Epidermal melanocyte (primary cell): ENCODE results near the gene PEAK3.

Experiments
- DNase-seq: peaks from one replicate; pipeline ENCODE4 v3.0.0; 2011; ENCODE audit warnings: low spot score; ENCODE audit not compliant: insufficient read length

PEAK3 gene

GRCh38 chr19:2239173-2239572 lies 42.8 kb downstream of the PEAK3 start:
- no peak for DNase-seq

DNA sequence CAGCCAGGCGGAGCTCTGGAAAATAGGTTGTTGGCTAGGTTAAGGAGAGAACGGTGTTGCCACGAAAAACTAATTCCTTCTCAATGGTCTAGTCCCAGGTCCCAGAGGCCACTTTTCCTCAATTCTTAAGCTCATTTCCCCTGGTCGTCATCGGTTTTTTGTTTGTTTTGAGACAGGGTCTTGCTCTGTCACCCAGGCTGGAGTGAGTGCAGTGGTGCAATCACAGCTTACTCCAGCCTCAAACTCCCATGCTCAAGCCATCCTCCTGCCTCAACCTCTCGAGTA lies 44.2 kb downstream of the PEAK3 start:
- DNase-seq = no peak

- DNase-seq = no peak
These were observed 44.7 kb downstream of the PEAK3 start for GRCh38 chr19:2237051-2237868.

DNA sequence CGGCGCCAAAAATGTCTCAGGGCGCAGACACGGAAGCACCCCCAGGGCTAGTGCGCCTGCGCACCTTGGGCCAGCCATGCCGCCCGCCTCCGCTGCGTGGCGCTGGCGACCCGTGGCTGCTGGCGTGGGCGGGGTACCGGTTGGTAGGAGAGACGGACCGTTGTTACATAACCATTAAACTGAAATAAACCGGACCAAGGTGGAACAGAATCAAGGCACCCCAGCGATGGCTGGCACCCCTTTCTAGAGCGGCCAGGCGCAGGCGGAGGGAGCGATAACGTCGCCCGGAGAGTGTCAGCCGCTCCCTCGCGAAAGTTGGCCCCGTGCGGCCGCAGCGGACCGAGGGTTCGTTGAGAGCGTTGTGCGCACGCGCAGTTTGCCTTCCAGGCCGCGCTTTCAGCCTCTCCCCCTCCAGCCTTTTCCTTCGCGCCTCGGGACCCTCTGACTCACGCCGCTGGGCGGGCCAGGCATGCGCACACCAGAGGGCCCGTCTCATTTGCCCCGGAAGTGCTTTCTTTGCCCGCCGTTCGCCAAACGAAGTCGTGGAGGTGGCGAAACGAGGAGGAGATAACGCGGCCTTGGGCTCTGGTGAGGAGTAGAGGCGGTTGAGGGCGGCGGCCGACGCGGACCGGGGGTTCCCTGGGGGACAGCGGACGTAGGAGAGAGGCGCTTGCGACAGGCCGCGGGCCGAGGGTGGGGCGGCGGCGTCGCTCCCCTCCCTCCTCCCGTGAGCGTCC lies 45.5 kb downstream of the PEAK3 start, which contains the start of the genes PLEKHJ1 and SF3A2:
Gene PLEKHJ1 (minus strand): TSS at position 16 of the 737 bp plus-strand sequence. CDS start 81 bp downstream, outside the sequence.
Gene SF3A2 (plus strand): TSS at position 511 of the 737 bp plus-strand sequence. CDS start 6,595 bp downstream, outside the sequence.
- peak; percentile 99 for DNase-seq

DNA sequence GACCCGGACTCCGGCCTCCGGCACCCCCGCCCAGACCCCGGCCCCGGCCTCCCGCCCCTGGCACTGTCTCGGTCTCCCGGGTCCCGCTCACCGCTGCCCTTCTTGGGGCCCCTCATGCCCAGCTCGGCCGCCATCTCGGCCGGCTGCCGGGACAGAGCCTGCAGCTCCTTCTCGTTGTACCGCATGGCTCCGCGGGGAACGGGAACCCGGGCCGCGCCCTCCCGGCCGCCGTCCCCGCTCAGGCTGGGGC lies 46.0 kb downstream of the PEAK3 start:
- no peak for DNase-seq

- no peak for DNase-seq
These were observed 46.5 kb downstream of the PEAK3 start for GRCh38 chr19:2235381-2236063.

- no peak for DNase-seq
These were observed 47.0 kb downstream of the PEAK3 start for GRCh38 chr19:2234996-2235380.

DNA sequence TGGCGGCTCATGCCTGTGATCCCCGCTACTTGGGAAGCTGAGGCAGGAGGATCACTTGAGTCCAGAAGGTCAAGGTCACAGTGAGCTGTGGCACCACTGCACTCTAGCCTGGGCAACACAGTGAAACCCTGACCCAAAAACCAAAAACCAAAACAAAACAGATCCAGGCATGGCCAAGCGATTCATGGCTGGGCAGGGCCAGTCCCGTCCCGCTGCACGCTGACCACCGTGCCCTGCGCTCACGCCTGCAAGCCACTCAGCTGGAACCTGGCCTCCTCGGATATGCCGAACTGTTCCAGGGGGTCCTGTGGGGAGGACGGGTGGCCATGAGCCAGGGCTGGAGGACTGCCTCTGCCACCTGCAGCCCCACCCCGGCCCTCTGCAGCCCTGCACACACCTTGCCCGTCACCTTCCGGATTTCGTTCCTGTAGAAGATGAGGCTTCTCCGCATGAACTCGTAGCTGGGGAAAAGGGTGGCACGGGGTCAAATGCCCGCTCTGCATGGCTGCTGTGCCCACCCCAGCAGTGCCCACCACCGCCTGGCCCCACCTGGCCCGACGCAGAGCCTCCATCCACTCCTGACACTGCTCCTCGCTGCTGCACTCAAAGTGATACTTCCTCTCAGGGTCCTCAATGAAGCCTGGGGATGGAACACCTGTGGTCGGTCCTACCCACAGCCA lies 48.2 kb downstream of the PEAK3 start:
- no peak for DNase-seq

DNA sequence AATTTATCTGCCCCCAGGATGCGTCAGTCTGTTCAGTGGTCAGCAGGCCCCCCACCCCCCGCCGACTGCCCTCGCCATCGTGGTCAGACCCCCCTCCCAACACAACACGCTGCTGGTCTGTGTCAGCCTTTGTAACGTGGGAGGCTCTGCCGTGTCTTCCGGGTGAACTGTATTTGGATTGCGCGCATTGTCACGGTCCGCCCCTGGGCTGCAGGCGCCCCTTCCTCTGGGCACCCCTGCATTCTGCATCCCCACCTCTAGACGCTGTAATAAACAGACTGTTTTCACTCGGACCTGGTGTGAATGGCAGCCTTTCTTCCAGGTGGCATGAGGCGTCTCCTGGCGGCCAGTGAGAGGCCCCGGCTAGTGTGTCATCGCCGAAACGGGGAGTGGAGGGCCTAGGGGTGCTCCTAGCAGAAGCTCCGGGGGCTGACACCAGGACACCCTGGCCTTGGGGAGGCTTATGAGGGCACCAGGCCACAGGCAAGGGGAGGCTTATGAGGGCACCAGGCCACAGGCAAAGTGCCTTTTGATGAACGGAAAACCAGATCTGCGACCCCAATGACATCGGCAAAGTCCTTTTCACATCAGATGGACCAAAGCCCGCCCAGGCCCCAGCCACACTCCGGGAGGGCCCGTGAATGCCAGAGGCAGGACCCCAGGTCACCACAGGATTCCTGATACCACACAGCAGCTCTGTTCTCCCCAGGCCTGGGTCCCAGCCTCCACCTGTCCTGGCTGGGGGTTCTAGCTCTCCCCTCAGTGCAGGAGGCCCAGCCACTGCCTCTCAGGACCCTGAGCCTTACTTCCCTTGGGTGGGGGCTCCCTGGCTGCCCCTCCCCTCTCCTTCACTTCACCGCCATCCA lies 49.5 kb downstream of the PEAK3 start:
- DNase-seq = no peak

DNA sequence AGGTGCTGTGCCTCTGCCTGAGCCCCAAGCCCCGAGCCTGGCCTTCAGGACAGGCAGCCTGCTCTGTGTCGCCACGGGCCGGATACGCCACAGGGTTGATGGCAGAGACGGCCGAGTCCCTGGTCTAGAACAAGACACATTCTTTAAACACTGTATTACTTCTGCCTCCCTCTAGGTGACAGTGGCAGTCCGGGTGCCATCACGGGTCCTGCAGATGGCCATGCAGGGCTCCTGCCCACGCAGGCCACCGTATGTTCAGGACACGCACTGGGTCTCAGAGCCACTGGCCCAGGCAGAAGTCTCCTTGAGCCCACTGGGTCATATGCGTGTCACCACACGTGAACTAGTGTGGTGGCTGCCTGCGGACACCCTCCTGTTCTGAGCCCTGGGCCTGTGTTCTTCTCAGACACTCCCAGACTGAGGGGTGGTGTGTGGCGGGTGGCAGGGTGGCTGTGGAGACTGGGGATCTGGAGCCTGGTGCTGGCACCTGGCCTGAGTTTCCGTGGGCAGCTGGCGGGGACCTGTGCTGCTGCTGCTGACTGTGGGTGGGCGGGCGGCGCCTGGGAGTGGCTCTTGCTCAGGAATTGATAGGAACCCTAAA lies 50.3 kb downstream of the PEAK3 start:
- no peak for DNase-seq

- DNase-seq = no peak
These were observed 51.0 kb downstream of the PEAK3 start for GRCh38 chr19:2230807-2231533.

DNA sequence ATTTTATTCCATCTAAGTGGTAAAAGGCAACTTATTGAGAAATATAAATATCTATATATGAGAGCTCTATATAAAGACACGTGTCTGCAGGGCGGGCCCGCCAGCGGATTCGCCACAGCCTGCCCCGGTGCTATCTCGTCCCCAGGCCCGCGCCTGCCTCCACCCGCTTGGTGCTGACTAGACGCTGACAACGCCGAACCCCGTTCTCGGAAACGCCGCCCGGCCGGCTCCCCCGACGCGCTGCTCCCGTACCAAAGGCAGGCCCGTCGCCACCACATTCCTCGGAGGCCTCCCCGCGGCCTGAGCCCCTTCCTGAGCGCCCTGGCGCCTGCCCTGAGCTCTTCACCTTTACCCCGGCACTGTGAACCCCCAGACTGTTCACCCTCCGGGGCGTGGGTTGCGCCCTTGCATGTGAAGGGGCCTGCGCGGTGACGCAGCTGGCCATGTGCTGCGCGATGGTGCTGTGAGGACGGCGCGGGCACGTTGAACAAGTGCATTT lies 51.9 kb downstream of the PEAK3 start:
- no peak for DNase-seq

- no peak for DNase-seq
These were observed 52.6 kb downstream of the PEAK3 start for GRCh38 chr19:2229103-2230032.

DNA sequence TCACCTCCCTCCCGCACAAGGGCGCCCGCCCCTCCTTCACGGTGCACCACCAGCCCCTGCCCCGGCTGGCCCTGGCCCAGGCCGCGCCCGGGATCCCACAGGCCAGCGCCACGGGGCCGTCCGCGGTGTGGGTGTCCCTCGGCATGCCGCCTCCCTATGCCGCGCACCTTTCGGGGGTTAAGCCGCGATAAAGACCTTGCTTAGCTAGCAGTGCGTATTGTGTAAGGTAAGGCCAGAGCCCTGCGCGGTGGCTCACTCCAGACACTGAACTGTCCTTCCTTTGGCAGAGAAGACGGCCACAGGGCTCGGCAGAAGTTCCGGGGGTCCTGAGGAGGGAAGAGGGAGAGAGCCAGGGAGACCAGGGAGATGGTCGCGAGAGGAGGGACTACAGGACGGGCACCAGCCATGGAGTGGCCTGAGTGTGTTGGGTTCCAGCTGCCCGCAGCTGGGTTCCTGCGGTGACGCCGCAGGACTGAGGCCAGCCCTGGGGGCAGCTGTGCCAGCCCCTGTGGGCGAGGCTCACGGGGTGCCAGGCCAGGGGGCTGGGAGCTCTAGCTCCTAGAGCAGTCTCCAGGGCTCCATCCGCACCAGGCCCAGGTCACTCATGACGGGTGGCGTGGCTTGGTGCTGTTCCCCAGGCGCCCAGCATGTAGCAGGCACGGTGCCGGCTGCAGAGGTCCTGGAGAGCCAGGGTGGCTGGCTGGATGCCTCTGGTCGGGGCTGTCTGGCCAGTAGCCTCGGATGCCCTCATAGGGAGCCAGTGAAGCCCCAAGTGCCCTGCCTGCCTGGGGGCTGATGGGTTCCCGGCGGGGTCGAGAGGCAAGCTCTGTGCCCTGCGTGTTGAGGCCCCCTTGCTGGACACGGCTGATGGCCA lies 53.6 kb downstream of the PEAK3 start:
- no peak for DNase-seq

DNA sequence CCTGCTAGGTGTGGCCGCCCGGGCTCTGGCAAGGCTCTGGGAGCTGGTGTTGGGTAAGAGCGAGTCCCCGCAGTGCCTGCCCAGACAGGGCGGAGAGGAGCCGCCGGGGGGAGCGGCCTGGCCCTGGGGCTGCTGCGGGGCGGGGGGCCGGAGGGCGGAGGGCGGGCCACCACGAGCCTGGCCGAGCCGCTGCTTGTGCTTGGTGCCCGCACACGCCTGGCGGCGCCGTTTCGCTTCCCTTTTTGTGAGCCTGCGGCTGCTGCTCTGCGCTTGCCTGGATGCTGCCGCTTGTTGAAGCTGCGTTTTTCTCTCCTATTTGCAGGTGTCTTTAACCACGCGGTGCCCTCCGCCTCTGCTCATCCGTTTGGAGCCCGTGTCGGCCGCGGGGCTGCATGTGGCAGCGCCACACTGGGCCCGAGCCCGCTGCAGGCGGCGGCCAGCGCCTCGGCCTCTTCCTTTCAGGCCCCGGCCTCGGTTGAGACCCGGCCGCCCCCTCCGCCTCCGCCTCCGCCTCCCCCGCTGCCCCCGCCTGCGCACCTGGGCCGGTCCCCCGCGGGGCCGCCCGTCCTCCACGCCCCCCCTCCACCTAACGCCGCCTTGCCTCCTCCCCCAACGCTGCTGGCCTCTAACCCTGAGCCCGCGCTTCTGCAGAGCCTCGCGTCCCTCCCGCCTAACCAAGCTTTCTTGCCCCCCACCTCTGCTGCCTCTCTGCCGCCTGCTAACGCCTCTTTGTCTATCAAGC lies 54.4 kb downstream of the PEAK3 start:
- DNase-seq = no peak

DNA sequence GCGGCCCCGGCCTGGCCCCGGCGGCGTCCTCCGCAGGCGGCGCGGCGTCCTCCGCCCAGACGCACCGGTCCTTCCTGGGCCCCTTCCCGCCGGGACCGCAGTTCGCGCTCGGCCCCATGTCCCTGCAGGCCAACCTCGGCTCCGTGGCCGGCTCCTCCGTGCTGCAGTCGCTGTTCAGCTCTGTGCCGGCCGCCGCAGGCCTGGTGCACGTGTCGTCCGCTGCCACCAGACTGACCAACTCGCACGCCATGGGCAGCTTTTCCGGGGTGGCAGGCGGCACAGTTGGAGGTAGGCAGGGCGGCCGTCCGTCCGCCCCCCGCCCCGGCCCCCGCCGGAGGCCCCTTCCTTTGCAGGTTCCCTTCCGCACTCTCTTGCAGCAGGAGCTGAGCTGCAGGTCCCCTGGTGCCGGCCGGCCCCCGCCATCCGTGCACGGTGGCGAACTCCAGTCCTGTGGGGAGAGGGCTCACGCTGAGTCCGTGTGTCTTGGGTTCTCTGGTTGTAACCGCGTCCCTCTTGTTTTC lies 55.1 kb downstream of the PEAK3 start:
- no peak for DNase-seq
